ENCODE results near the gene DOCK6.

The DOCK6 gene

GRCh38 chr19:11152318-11153062 is 109.8 kb downstream of the DOCK6 start:
- Mint-ChIP-seq H3K27ac (no peak overlapping the region), H3K4me3 (no peak overlapping the region), H3K4me1 (peaks cover 8% of the 10 kb centered on the region), H3K36me3 (peaks cover 51% of the 10 kb centered on the region), H3K9me3 (no peaks in the 10 kb centered on the region)
- DNase-seq (ENCODE audit: low spot score in 2 of 2) (no peak), ATAC-seq (no peak)

DNA sequence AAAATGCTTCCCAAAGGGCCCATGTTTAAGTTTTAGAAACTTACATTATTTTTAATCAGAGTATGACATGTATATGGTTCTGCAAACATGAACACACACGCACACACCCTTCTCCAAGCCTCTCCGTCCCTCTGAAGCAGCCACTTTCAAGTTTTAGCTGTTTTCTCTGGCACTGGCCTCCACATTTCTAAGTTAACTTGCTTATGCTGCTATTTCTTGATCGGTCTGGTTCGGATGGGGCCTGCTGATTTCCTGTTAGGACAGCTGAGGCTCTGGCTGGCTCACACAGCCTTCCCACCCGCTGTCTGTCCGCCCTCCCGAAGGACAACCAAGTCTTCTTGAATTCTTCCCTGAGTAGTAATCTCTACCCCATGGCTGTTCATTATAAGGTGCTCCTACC is 111.1 kb downstream of the DOCK6 start:
- no peak overlapping the region for H3K4me3 Mint-ChIP-seq
- H3K27ac Mint-ChIP-seq = no peak overlapping the region
- ATAC-seq (no peak), DNase-seq (ENCODE audit: low spot score in 2 of 2) (no peak)
- peaks cover 8% of the 10 kb centered on the region for H3K4me1 Mint-ChIP-seq
- H3K36me3 Mint-ChIP-seq = peaks cover 64% of the 10 kb centered on the region
- no peaks in the 10 kb centered on the region for H3K9me3 Mint-ChIP-seq

Data from stimulated activated effector memory CD8-positive, alpha-beta T cell treated with anti-CD3 and anti-CD28 coated beads, Interleukin-12 subunit alpha, Interleukin-12 subunit beta, amount 100 ng/mL, for 72 hours (primary cell).